Measurements from ENCODE around the gene EXOC1. TPM values are rescaled to one million over a fixed set of nuclear protein-coding genes. Genes with fewer than 3 reads are reported as not detected.
"Not testable (repeated sequence)": the region's sequence is repeated elsewhere in the genome, so short reads cannot be mapped to it uniquely, and the experiment has no call there.

The EXOC1 gene
- total RNA-seq, 1 donor from 2014 or later = 102 TPM

DNA sequence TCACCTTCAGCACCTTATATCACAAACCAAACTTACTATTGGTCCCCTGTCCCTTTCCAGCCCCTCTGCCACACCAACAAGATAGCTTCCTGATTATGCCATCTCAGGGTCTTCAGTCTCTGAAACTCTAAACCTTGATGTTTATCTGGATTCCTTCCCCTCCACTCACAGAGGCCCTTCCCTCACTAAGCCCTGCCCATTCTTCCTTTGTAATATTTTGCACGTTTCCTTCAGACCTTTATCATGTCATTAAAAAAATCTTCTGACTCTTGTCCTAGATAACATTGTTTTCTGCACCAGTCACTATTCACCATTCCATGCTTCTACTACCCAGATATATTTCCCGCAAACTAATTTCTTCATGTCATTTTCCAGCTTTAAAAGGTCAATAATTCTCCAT is 77.6 kb downstream of the EXOC1 start:
- TF ChIP-seq, protein P1, sequence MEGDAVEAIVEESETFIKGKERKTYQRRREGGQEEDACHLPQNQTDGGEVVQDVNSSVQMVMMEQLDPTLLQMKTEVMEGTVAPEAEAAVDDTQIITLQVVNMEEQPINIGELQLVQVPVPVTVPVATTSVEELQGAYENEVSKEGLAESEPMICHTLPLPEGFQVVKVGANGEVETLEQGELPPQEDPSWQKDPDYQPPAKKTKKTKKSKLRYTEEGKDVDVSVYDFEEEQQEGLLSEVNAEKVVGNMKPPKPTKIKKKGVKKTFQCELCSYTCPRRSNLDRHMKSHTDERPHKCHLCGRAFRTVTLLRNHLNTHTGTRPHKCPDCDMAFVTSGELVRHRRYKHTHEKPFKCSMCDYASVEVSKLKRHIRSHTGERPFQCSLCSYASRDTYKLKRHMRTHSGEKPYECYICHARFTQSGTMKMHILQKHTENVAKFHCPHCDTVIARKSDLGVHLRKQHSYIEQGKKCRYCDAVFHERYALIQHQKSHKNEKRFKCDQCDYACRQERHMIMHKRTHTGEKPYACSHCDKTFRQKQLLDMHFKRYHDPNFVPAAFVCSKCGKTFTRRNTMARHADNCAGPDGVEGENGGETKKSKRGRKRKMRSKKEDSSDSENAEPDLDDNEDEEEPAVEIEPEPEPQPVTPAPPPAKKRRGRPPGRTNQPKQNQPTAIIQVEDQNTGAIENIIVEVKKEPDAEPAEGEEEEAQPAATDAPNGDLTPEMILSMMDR (IDR thresholded peaks at IDR 0.05; ENCODE audit: partially characterized antibody, unreplicated experiment) = no peak
- Mint-ChIP-seq H3K27me3 (ENCODE audit: unreplicated experiment) (no peaks in the 10 kb centered on the region), H3K36me3 (ENCODE audit: unreplicated experiment) (no peaks in the 10 kb centered on the region), H3K4me3 (ENCODE audit: unreplicated experiment) (no peak overlapping the region), H3K9me3 (ENCODE audit: unreplicated experiment) (no peaks in the 10 kb centered on the region), H3K4me1 (ENCODE audit: low read depth, unreplicated experiment) (no peaks in the 10 kb centered on the region), H3K27ac (ENCODE audit: unreplicated experiment) (no peak overlapping the region)
- no peak for DNase-seq

DNA sequence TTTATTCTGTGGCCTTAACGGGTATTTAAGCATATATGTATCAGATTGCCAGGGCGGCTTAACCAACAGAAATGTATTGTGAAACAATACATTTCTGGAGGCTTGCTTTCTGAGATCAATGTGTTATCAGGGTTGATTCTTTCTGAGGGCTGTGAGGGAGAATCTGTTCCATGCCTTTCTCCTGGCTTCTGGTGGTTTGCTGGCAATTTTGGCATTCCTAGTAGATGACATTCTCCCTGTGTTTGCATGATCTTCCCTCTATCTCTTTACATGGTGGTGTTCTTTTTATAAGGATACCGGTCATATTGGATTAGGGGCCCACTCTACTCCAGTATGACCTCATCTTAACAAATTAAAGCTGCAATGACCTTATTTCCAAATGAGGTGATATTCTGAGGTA is 78.4 kb downstream of the EXOC1 start:
- TF ChIP-seq, protein P1 (IDR thresholded peaks at IDR 0.05; ENCODE audit: partially characterized antibody, unreplicated experiment) = no peak
- H3K27me3 Mint-ChIP-seq (ENCODE audit: unreplicated experiment) = no peaks in the 10 kb centered on the region
- no peaks in the 10 kb centered on the region for H3K9me3 Mint-ChIP-seq (ENCODE audit: unreplicated experiment)
- no peaks in the 10 kb centered on the region for H3K4me1 Mint-ChIP-seq (ENCODE audit: low read depth, unreplicated experiment)
- no peak overlapping the region for H3K4me3 Mint-ChIP-seq (ENCODE audit: unreplicated experiment)
- H3K27ac Mint-ChIP-seq (ENCODE audit: unreplicated experiment) = no peak overlapping the region
- H3K36me3 Mint-ChIP-seq (ENCODE audit: unreplicated experiment) = no peaks in the 10 kb centered on the region
- no peak for DNase-seq

DNA sequence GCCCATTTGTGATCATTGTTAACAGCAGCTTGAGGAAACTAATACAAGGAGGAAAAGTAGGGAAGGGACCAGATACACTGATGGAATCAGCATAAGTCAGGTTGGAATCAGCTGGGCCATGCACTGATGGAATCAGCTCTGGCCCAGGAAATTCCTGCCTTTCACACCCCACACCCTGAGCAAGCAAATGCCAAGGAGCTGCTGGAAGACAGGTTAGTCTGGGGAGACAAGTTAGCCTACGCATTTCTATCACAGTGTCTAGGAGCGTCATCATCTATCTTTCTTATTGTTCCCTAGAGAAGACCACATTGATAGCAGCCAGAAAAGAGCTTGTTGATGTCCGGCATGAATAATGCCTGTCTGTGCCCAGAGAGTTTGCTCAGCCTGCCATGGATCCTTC is 79.1 kb downstream of the EXOC1 start:
- Mint-ChIP-seq H3K4me1 (ENCODE audit: low read depth, unreplicated experiment) (no peaks in the 10 kb centered on the region), H3K4me3 (ENCODE audit: unreplicated experiment) (no peak overlapping the region), H3K27me3 (ENCODE audit: unreplicated experiment) (no peaks in the 10 kb centered on the region), H3K27ac (ENCODE audit: unreplicated experiment) (no peak overlapping the region), H3K9me3 (ENCODE audit: unreplicated experiment) (no peaks in the 10 kb centered on the region), H3K36me3 (ENCODE audit: unreplicated experiment) (no peaks in the 10 kb centered on the region)
- TF ChIP-seq, protein P1 (IDR thresholded peaks at IDR 0.05; ENCODE audit: partially characterized antibody, unreplicated experiment) = no peak
- DNase-seq = no peak

DNA sequence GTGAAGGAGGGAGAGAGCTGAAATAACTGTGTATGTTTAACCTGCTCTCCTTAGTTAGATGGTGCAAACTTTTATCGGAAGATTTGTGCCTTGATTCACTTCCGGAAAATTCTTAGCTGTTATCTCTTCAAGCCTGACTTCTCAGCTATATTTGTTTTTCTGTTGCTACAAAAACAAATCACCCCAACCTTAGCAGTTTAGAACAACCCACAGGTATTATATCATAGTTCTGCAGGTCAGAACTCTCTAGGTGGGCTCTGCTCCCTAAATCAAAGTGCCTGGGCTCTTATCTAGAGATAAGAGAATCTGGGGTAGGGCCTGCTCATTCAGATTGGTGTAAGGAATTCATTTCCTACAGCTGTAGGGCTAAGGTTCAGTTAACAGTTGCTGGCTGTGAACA is 80.2 kb downstream of the EXOC1 start:
- no peak overlapping the region for H3K27ac Mint-ChIP-seq (ENCODE audit: unreplicated experiment)
- H3K4me1 Mint-ChIP-seq (ENCODE audit: low read depth, unreplicated experiment) = no peaks in the 10 kb centered on the region

DNA sequence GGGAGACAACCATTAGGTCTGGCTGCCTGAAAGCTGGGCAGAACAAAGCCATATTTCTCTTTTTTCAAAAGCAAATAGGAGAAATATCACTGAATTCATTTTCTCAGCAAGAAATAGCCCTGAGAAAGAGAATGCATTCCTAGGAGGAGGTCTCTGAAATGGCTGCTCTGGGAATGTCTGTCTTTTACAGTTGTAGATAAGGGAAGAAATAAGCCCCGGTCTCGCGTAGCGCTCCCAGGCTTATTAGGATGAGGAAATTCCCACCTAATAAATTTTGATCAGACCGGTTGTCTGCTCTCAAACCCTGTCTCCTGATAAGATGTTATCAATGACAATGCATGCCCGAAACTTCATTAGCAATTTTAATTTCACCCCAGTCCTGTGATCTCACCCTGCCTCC is 82.5 kb downstream of the EXOC1 start:
- H3K4me1 Mint-ChIP-seq (ENCODE audit: low read depth, unreplicated experiment); H3K9me3 Mint-ChIP-seq (ENCODE audit: unreplicated experiment); H3K27me3 Mint-ChIP-seq (ENCODE audit: unreplicated experiment); DNase-seq; H3K36me3 Mint-ChIP-seq (ENCODE audit: unreplicated experiment); H3K27ac Mint-ChIP-seq (ENCODE audit: unreplicated experiment); H3K4me3 Mint-ChIP-seq (ENCODE audit: unreplicated experiment): not testable (repeated sequence)

More for the DNA sequence above, 80.2 kb downstream of the EXOC1 start:
- TF ChIP-seq, protein P1 (IDR thresholded peaks at IDR 0.05; ENCODE audit: partially characterized antibody, unreplicated experiment) = no peak
- Mint-ChIP-seq H3K9me3 (ENCODE audit: unreplicated experiment) (no peaks in the 10 kb centered on the region), H3K4me3 (ENCODE audit: unreplicated experiment) (no peak overlapping the region), H3K27me3 (ENCODE audit: unreplicated experiment) (no peaks in the 10 kb centered on the region), H3K36me3 (ENCODE audit: unreplicated experiment) (peaks cover 5% of the 10 kb centered on the region)
- no peak for DNase-seq

DNA sequence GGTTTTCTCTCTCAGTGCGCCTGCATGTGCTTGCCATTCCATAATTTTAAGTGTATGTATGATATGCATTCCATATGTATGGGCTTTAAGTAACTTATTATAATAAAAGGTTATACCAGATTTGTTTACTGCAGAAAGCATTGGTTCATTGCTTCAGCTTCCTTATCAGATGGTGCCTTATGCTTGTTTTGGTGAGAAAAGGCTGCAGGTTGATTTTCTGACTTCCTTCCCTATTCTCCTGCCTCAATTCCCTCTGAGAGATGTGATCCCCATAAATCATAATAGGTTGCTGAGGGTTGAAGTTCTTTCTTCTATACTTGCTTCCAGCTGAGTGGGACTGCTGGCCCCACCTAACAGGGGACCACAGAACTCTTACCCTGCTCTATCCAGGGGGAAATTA is 85.0 kb downstream of the EXOC1 start:
- no peak for DNase-seq
- no peaks in the 10 kb centered on the region for H3K27me3 Mint-ChIP-seq (ENCODE audit: unreplicated experiment)
- no peaks in the 10 kb centered on the region for H3K9me3 Mint-ChIP-seq (ENCODE audit: unreplicated experiment)
- H3K36me3 Mint-ChIP-seq (ENCODE audit: unreplicated experiment) = peaks cover 5% of the 10 kb centered on the region
- TF ChIP-seq, protein P1 (IDR thresholded peaks at IDR 0.05; ENCODE audit: partially characterized antibody, unreplicated experiment) = no peak
- no peak overlapping the region for H3K4me3 Mint-ChIP-seq (ENCODE audit: unreplicated experiment)
- H3K4me1 Mint-ChIP-seq (ENCODE audit: low read depth, unreplicated experiment) = no peaks in the 10 kb centered on the region
- no peak overlapping the region for H3K27ac Mint-ChIP-seq (ENCODE audit: unreplicated experiment)

Data from glutamatergic neuron (in vitro differentiated cells).